MCF 10A (cell line): ENCODE measurements around the gene AP2B1. TPM values are rescaled to one million over a fixed set of nuclear protein-coding genes. Genes with fewer than 3 reads are reported as not detected.

Source experiments
- BruUV-seq: library from RNA; stranded (reverse); fragments of 400-500 nt; replicated peaks from 2 replicates; lab custom pipeline; 2021; lab: Mats Ljungman, UMichigan
- CTCF ChIA-PET: fragments of 300-600 bp; sonication (Branson Sonifier 250); formaldehyde crosslinking; extraction: SDS; loops from one replicate; lab custom pipeline; 2021; ENCODE audit warnings: antibody characterized with exemption, inconsistent platforms; lab: Yijun Ruan, JAX
- POLR2A ChIA-PET: fragments of 300-600, 350-650 bp; sonication (Branson Sonifier 250); formaldehyde crosslinking; extraction: SDS; loops from one replicate; lab custom pipeline; 2020; ENCODE audit warnings: antibody characterized with exemption, inconsistent platforms; lab: Yijun Ruan, JAX
- DNase-seq: peaks from one replicate; pipeline ENCODE4 v3.0.0-alpha.2; 2018; ENCODE audit not compliant: unreplicated experiment
- H3K27ac Mint-ChIP-seq: one replicate; pipeline ENCODE4 v1.8.0; 2022; ENCODE audit warnings: mild to moderate bottlenecking, low read depth, mixed read lengths; ENCODE audit not compliant: unreplicated experiment
- H3K27me3 Mint-ChIP-seq: one replicate; pipeline ENCODE4 v1.8.0; 2022; ENCODE audit warnings: mixed read lengths; ENCODE audit not compliant: insufficient read depth, unreplicated experiment
- H3K36me3 Mint-ChIP-seq: one replicate; pipeline ENCODE4 v1.8.0; 2022; ENCODE audit warnings: mild to moderate bottlenecking, moderate library complexity, mixed read lengths; ENCODE audit not compliant: insufficient read depth, unreplicated experiment
- H3K4me1 Mint-ChIP-seq: one replicate; pipeline ENCODE4 v1.8.0; 2022; ENCODE audit warnings: mixed read lengths; ENCODE audit not compliant: insufficient read depth, unreplicated experiment
- H3K4me3 Mint-ChIP-seq: one replicate; pipeline ENCODE4 v1.8.0; 2022; ENCODE audit warnings: mild to moderate bottlenecking, moderate library complexity, mixed read lengths; ENCODE audit not compliant: unreplicated experiment
- H3K9me3 Mint-ChIP-seq: one replicate; pipeline ENCODE4 v1.8.0; 2022; ENCODE audit warnings: mixed read lengths; ENCODE audit not compliant: unreplicated experiment
- intact Hi-C: fragments of 100-400 bp; cut with micrococcal nuclease; formaldehyde crosslinking; loops from 2 replicates; pipeline ENCODE4 v1.14.1; 2022
- total RNA-seq: library from RNA; stranded (reverse); gene quantifications from 2 replicates; pipeline ENCODE4 v1.2.3, GENCODE V29; 2022
- TF ChIP-seq, protein P1 (sequence below): fragments of 200-600 bp; IDR thresholded peaks from one replicate; pipeline ENCODE4 v1.8.0; 2022; ENCODE audit warnings: antibody characterized with exemption, mild to moderate bottlenecking; ENCODE audit not compliant: unreplicated experiment

AP2B1 gene
- total RNA-seq, 1 experiment from 2014 or later, result 227 TPM

DNA sequence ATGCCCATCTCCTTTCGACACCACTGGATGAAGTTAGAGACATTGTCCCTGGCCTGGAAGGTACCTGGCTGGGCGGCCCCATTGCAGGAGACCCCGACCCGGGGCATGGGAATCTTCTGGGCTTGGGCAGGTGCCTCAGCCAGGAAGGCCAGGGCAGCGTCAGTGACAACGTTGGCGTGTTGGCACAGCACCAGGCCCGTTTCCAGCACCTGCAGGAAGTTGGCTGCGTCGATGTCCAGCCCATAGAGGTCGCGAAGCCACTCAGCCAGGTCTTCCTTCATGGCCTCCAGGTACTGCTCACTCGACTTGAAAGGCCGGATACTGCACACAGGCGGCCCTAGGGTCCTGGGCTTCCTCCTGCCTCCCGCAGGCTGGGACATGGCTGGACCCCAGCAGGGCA, 165.3 kb downstream of the AP2B1 start:
- intact Hi-C loops, result no loop called here
- CTCF ChIA-PET, result interaction anchor here (0.6 to 1.1 kb wide), 4 partner anchors 11 to 139 kb away, joined by 3 to 4 read pairs (median 4); no protein-coding TSS in a partner anchor
- TF ChIP-seq, protein P1, sequence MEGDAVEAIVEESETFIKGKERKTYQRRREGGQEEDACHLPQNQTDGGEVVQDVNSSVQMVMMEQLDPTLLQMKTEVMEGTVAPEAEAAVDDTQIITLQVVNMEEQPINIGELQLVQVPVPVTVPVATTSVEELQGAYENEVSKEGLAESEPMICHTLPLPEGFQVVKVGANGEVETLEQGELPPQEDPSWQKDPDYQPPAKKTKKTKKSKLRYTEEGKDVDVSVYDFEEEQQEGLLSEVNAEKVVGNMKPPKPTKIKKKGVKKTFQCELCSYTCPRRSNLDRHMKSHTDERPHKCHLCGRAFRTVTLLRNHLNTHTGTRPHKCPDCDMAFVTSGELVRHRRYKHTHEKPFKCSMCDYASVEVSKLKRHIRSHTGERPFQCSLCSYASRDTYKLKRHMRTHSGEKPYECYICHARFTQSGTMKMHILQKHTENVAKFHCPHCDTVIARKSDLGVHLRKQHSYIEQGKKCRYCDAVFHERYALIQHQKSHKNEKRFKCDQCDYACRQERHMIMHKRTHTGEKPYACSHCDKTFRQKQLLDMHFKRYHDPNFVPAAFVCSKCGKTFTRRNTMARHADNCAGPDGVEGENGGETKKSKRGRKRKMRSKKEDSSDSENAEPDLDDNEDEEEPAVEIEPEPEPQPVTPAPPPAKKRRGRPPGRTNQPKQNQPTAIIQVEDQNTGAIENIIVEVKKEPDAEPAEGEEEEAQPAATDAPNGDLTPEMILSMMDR, result no peak
- H3K36me3 Mint-ChIP-seq, result peaks cover 4% of the 10 kb centered on the region
- no peak overlapping the region for H3K27ac Mint-ChIP-seq
- no peaks in the 10 kb centered on the region for H3K27me3 Mint-ChIP-seq
- no peaks in the 10 kb centered on the region for H3K9me3 Mint-ChIP-seq
- peaks cover 10% of the 10 kb centered on the region for H3K4me1 Mint-ChIP-seq
- H3K4me3 Mint-ChIP-seq, result no peak overlapping the region
- no TSS peak for BruUV-seq
- POLR2A ChIA-PET, result interaction anchor here (1.1 kb wide), 1 partner anchor 9 kb away, joined by 3 read pairs; no protein-coding TSS in a partner anchor
- no peak for DNase-seq

DNA sequence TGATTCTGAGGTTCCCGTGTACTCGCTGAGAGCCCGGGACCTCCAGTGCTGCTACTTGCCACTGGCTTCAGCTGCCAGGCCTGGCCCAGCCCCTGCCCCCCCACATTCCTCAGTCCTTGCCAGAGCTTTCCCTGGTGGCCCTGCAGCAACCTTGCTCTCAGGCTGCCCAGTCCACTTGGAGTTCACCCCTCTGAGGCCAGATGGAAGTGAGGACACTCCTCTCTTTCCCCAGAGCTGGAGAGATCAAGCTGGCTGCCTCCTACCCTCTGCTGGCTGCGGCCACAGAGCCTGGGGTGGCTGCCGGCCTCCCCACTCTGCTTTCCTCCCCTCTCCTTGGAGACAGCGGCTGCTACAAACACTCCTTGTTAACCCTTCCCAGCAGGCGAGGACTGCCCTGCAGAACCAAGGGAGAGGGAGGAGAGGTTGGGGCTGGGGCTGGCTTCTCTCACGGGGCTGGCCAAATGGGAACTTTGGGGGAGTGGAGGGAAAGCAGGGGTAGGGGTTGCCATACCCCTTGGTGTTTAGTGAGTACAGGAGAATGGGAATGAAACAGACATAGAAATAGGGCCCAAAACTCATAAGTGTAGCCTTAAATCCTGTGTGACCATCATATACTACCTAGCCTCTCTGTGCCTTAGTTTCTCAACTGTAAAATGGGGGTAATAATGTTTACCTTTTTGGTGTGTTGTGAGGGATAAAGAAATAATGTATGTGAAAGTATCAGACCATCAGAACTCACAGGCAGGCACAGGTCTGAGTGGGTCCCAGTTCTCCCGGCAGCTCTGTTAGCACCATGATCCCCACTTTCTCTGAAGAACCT, 166.0 kb downstream of the AP2B1 start, which contains the start of gene GAS2L2:
TSS of gene GAS2L2 (minus strand) at position 295 of the 820 bp plus-strand sequence. CDS start 389 bp downstream, outside the sequence.
- Mint-ChIP-seq H3K9me3 (no peaks in the 10 kb centered on the region), H3K4me1 (peaks cover 5% of the 10 kb centered on the region), H3K4me3 (no peak within 1 kb of the TSS), H3K27me3 (no peaks in the 10 kb centered on the region), H3K27ac (no peak within 1 kb of the TSS), H3K36me3 (peaks cover 4% of the 10 kb centered on the region)
- TF ChIP-seq, protein P1, result no peak
- intact Hi-C loops, result no loop called here
- ChIA-PET POLR2A (no interaction called here), CTCF (interaction anchor here (0.7 to 30.0 kb wide), 3 partner anchors 9 to 56 kb away, joined by 4 to 684 read pairs (median 5); partner anchors contain the start of gene TAF15)
- BruUV-seq, result no TSS peak
- DNase-seq, result no peak

DNA sequence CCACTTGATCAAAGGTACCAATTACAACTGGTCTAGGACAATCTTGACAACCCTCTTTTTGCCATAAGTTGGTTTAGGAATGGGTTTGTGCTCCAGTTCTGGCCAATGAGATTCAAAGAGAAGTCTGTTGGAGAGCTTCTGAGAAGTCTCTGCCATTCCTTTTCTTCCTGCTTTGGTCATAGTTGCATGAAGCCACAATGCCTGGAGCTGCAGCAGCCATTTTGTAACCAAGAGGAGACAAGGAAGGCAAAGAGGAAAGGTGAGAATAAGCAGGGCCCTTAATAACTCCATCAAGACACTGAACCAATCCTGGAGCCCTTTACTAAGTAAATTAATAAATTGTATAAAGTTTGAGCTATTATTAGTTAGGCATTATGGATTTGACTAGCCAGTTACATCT, 170.1 kb downstream of the AP2B1 start:
- intact Hi-C loops, result no loop called here
- no peaks in the 10 kb centered on the region for H3K4me1 Mint-ChIP-seq
- DNase-seq, result no peak
- POLR2A ChIA-PET, result interaction anchor here (1.1 to 2.0 kb wide), 4 partner anchors 10 to 52 kb away, joined by 3 to 7 read pairs (median 4); partner anchors contain the start of gene TAF15
- H3K27me3 Mint-ChIP-seq, result no peaks in the 10 kb centered on the region
- TF ChIP-seq, protein P1, result no peak
- H3K9me3 Mint-ChIP-seq, result no peaks in the 10 kb centered on the region
- H3K4me3 Mint-ChIP-seq, result no peak overlapping the region
- BruUV-seq, result no TSS peak
- CTCF ChIA-PET, result interaction anchor here (0.6 to 30.0 kb wide), 5 partner anchors 9 to 752 kb away, joined by 3 to 684 read pairs (median 6); partner anchors contain the start of gene TAF15
- H3K36me3 Mint-ChIP-seq, result peaks cover 4% of the 10 kb centered on the region
- H3K27ac Mint-ChIP-seq, result no peak overlapping the region

DNA sequence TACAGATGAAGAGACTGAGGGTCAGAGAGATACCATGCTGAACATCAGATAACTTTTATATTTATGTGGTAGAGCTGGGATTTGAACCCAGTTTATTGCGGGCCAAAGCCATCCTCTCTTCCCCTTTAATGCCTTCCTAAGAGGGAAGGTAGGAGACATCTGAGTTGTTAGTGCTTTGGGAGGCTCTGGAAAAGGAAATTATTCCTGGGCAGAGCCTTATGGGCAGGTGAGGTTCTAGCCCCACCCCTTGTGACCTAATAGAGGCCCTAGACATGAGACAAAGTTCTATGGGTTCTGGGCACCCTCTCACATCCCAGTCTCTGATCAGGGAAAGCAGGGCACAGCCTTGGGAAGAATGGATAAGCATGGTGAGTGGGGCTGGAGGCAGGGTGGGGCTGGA, 173.5 kb downstream of the AP2B1 start, which contains the start of gene C17orf50:
TSS of gene C17orf50 (plus strand) at position 301 of the 400 bp plus-strand sequence. CDS start at position 356, 55 bp downstream.
- no peak within 1 kb of the TSS for H3K4me3 Mint-ChIP-seq
- peaks cover 14% of the 10 kb centered on the region for H3K36me3 Mint-ChIP-seq
- TF ChIP-seq, protein P1, result no peak
- H3K9me3 Mint-ChIP-seq, result no peaks in the 10 kb centered on the region
- POLR2A ChIA-PET, result interaction anchor here (3.4 kb wide), 1 partner anchor 47 kb away, joined by 20 read pairs; the partner anchor contains the start of gene TAF15
- H3K27me3 Mint-ChIP-seq, result no peaks in the 10 kb centered on the region
- no peak for DNase-seq
- intact Hi-C loops, result no loop called here
- H3K27ac Mint-ChIP-seq, result no peak within 1 kb of the TSS
- peaks cover 13% of the 10 kb centered on the region for H3K4me1 Mint-ChIP-seq
- CTCF ChIA-PET, result interaction anchor here (3.5 to 30.0 kb wide), 2 partner anchors 12 to 48 kb away, joined by 23 to 684 read pairs; partner anchors contain the start of gene TAF15
- no TSS peak for BruUV-seq
